Activated T-helper 2 cell treated with anti-CD3 and anti-CD28 coated beads, Interferon-gamma antibody, Interleukin-2, Interleukin-4, amounts not matched to agents 10 μg/mL and 5 μg/mL and 100 μg/mL, durations not matched to agents 14 hours and 24 hours and 36 hours (primary cell): Measurements from ENCODE around the gene MX1. TPM values are rescaled to one million over a fixed set of nuclear protein-coding genes. Genes with fewer than 3 reads are reported as not detected.

Experiments used
- DNase-seq: peaks from one replicate; pipeline ENCODE4 v3.0.0; 2021; ENCODE audit warnings: low spot score
- H3K27ac Mint-ChIP-seq: one replicate; pipeline ENCODE4 v1.8.0; 2021; ENCODE audit warnings: mixed read lengths
- H3K27me3 Mint-ChIP-seq: one replicate; pipeline ENCODE4 v1.8.0; 2021; ENCODE audit warnings: low read depth, mixed read lengths
- H3K36me3 Mint-ChIP-seq: one replicate; pipeline ENCODE4 v1.8.0; 2021; ENCODE audit warnings: low read depth, mixed read lengths
- H3K4me1 Mint-ChIP-seq: one replicate; pipeline ENCODE4 v1.8.0; 2021; ENCODE audit warnings: low read depth, mixed read lengths
- H3K4me3 Mint-ChIP-seq: one replicate; pipeline ENCODE4 v1.8.0; 2021; ENCODE audit warnings: low read depth, mild to moderate bottlenecking, moderate library complexity, mixed read lengths
- H3K9me3 Mint-ChIP-seq: one replicate; pipeline ENCODE4 v1.8.0; 2021; ENCODE audit warnings: mixed read lengths
- intact Hi-C: fragments of 100-400 bp; cut with micrococcal nuclease; formaldehyde crosslinking; loops from one replicate; pipeline ENCODE4 v1.15.1; 2023
- total RNA-seq: library from RNA; stranded (reverse); gene quantifications from 2 replicates; pipeline ENCODE4 v1.2.3, GENCODE V29; 2022

The MX1 gene
- total RNA-seq, 1 donor from 2014 or later, result 26.7 TPM

DNA sequence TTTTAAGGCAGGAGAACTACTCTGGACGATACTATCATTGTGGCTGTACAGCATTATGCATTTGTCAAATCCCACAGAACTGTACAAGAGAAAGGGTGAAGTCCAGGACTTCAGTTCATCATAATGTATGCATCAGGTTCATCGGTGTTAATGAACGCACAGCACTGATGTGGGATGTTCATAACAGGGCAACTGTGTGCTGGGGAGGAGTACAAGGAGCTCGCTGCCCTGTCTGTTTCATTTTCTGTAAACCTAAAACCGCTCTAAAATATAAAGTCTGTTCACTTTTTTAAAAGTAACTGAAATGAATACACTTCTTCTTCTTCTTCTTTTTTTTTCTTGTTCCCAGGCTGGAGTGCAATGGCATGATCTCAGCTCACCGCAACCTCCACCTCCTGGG lies 56.9 kb downstream of the MX1 start:
- H3K36me3 Mint-ChIP-seq, result no peaks in the 10 kb centered on the region
- H3K27ac Mint-ChIP-seq, result no peak overlapping the region
- intact Hi-C loops, result no loop called here
- no peaks in the 10 kb centered on the region for H3K9me3 Mint-ChIP-seq
- peaks cover 11% of the 10 kb centered on the region for H3K27me3 Mint-ChIP-seq
- peaks cover 9% of the 10 kb centered on the region for H3K4me1 Mint-ChIP-seq
- no peak overlapping the region for H3K4me3 Mint-ChIP-seq
- no peak for DNase-seq

DNA sequence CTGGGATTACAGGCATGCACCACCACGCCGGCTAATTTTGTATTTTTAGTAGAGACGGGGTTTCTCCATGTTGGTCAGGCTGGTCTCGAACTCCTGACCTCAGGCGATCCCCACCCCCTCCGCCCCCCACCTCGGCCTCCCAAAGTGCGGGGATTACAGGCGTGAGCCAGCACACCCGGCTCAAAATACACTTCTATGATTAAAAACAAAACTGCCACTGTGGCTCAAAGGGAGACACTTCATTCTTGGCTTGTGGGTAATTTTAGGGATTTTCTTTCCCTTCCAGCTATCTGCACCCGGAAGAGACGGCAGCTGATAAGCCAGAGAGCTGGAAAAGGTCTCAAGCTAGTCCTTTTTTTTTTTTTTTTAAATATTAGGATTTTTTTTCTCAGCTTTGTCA lies 57.4 kb downstream of the MX1 start:
- Mint-ChIP-seq H3K9me3 (no peaks in the 10 kb centered on the region), H3K27ac (no peak overlapping the region), H3K27me3 (peaks cover 11% of the 10 kb centered on the region), H3K36me3 (no peaks in the 10 kb centered on the region), H3K4me3 (no peak overlapping the region), H3K4me1 (peaks cover 7% of the 10 kb centered on the region)
- DNase-seq, result no peak
- intact Hi-C loops, result no loop called here

DNA sequence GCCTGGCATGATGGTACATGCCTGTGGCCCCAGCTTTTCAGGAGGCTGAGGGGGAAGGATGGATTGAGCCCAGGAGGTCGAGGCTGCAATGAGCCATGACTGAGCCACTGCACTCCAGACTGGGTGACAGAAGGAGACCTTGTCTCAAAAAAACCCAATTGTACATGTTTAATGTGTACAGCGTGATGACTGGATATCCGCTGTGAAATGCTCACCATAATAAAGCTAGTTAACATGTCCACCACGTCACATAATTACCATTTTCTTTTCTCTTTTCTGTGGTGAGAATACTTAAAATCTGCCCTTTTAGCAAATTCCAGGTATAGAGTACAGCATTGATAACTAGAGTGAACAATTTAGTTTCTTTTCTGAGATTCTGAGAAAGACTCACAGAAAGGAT lies 57.9 kb downstream of the MX1 start:
- Mint-ChIP-seq H3K27ac (no peak overlapping the region), H3K4me3 (no peak overlapping the region), H3K36me3 (no peaks in the 10 kb centered on the region), H3K4me1 (peaks cover 1% of the 10 kb centered on the region), H3K27me3 (peaks cover 6% of the 10 kb centered on the region), H3K9me3 (no peaks in the 10 kb centered on the region)
- DNase-seq, result no peak
- intact Hi-C loops, result no loop called here

DNA sequence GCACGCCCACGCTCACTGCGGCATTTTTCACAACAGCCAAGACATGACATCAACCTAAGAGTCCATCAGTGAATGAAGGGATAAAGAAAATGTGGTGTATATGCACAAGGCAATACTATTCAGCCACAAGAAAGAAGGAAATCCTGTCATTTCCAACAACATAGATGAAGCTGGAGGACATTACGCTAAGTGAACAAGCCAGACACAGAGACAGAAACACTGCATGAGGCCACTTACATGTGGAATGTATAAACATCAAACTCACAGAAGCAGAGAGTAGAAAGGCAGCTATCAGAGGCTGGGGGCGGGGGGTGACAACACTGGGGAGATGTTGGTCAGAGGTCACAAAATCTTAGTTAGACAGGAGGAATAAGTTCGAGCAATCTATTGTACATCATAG lies 61.0 kb downstream of the MX1 start:
- peaks cover 3% of the 10 kb centered on the region for H3K27me3 Mint-ChIP-seq
- no peaks in the 10 kb centered on the region for H3K4me1 Mint-ChIP-seq
- H3K27ac Mint-ChIP-seq, result no peak overlapping the region
- no peaks in the 10 kb centered on the region for H3K9me3 Mint-ChIP-seq
- H3K4me3 Mint-ChIP-seq, result no peak overlapping the region
- DNase-seq, result no peak
- intact Hi-C loops, result no loop called here
- H3K36me3 Mint-ChIP-seq, result no peaks in the 10 kb centered on the region

DNA sequence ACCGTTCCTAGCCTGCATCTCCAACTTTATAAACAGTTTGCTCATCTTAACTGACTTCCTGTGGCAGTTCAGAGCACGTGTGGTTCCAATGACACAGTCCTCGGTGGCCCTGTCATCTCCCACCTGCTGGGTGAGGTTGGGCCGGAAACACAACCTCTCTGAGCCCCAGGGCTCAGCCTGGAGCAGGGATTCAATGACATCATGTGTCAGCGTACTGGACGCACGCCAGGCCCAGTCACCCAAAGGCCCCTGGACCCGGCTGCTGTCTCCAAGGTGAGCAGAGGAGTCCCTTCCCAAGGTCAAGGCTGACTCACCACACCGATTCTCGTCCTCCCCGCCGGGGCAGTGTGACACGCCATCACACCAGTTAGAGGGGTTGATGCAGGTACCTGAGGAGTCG lies 62.0 kb downstream of the MX1 start:
- no peaks in the 10 kb centered on the region for H3K36me3 Mint-ChIP-seq

DNA sequence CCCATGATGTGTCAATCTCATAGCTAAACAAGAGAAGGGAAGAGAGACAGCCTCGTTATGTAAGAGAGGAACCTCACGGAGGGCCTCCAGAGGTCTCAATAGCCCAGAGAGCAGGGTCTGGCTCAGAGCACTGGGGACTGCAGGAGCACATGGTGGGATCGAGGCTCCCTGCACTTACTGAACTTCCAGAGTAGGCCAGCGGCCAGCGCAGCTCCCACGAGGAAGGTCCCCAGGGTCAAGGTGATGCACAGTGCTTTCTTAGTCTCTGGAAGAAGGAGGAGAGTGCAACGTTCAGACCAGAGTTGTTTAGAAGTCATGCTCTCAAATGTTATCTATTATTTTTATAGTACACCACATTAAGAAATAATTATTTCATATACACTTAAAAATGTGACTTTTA lies 63.3 kb downstream of the MX1 start:
- Mint-ChIP-seq H3K27ac (no peak overlapping the region), H3K4me1 (no peaks in the 10 kb centered on the region), H3K9me3 (no peaks in the 10 kb centered on the region), H3K27me3 (no peaks in the 10 kb centered on the region), H3K4me3 (no peak overlapping the region), H3K36me3 (no peaks in the 10 kb centered on the region)
- DNase-seq, result no peak
- intact Hi-C loops, result no loop called here

More for the DNA sequence above, 62.0 kb downstream of the MX1 start:
- peaks cover 3% of the 10 kb centered on the region for H3K27me3 Mint-ChIP-seq
- H3K9me3 Mint-ChIP-seq, result no peaks in the 10 kb centered on the region
- no peak overlapping the region for H3K4me3 Mint-ChIP-seq
- intact Hi-C loops, result no loop called here
- no peaks in the 10 kb centered on the region for H3K4me1 Mint-ChIP-seq
- DNase-seq, result no peak
- no peak overlapping the region for H3K27ac Mint-ChIP-seq

DNA sequence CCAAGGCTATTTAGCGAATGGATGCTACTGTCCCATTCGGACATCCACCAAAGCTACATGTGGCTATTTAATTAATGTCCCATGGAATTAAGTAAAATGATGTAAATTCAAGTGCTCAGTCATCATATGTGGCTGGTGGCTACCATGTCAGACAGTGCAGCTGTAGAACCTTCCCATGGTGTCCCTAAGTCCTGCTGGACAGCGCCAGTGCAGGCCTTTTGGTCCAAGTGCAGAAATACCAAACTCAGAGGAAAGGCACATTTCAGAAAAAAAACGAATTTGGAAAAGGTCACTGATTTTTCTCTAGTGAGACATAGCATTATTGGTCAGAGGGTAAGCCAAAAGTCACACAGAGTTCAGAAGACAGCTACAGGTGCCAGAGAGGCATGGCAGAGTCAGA lies 64.3 kb downstream of the MX1 start:
- H3K27me3 Mint-ChIP-seq, result no peaks in the 10 kb centered on the region
- H3K36me3 Mint-ChIP-seq, result no peaks in the 10 kb centered on the region
- H3K9me3 Mint-ChIP-seq, result no peaks in the 10 kb centered on the region
- no peak for DNase-seq
- H3K4me1 Mint-ChIP-seq, result no peaks in the 10 kb centered on the region
- intact Hi-C loops, result no loop called here
- H3K27ac Mint-ChIP-seq, result no peak overlapping the region
- H3K4me3 Mint-ChIP-seq, result no peak overlapping the region

DNA sequence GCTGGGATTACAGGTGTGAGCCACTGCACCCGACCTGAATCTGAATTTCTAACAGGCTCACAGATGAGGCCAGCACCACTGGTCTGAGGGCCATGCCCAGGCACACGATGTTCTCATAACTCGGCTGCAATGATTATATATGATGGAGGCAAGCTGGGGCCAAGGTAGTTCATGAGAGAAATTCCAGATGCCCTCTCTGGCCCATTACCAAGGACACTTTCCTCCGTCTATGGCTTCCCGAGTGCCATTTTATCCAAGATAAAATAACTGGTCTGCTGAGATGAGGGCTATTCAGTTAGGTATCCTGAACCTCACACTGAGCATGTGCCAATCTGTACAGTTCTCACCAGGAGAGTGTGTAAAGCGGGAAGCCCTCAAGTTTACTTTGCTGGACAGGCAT lies 65.4 kb downstream of the MX1 start:
- no peaks in the 10 kb centered on the region for H3K9me3 Mint-ChIP-seq
- H3K4me3 Mint-ChIP-seq, result no peak overlapping the region
- intact Hi-C loops, result no loop called here
- no peaks in the 10 kb centered on the region for H3K27me3 Mint-ChIP-seq
- DNase-seq, result no peak
- no peaks in the 10 kb centered on the region for H3K36me3 Mint-ChIP-seq
- no peak overlapping the region for H3K27ac Mint-ChIP-seq
- no peaks in the 10 kb centered on the region for H3K4me1 Mint-ChIP-seq

DNA sequence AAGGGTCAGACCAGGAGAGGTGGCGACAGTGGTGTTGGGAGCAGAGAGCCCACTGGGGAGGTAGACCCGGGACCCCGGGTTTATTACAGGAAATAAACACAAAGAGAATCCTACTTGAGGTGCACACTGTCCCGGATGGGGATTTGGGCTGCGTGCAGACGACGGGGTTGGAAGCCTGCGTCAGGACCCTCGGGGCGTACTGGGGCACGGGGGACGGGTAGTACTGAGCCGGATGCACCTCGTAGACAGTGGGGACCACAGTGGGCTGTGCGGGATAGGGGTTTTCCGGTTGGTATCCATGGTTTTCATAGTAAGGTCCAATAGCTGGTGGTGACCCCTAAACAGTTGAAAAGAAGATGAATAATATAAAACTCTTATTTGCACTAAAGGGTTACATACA lies 68.2 kb downstream of the MX1 start:
- Mint-ChIP-seq H3K27me3 (no peaks in the 10 kb centered on the region), H3K4me3 (no peak overlapping the region), H3K27ac (no peak overlapping the region), H3K9me3 (no peaks in the 10 kb centered on the region), H3K36me3 (no peaks in the 10 kb centered on the region), H3K4me1 (no peaks in the 10 kb centered on the region)
- no peak for DNase-seq
- intact Hi-C loops, result no loop called here

DNA sequence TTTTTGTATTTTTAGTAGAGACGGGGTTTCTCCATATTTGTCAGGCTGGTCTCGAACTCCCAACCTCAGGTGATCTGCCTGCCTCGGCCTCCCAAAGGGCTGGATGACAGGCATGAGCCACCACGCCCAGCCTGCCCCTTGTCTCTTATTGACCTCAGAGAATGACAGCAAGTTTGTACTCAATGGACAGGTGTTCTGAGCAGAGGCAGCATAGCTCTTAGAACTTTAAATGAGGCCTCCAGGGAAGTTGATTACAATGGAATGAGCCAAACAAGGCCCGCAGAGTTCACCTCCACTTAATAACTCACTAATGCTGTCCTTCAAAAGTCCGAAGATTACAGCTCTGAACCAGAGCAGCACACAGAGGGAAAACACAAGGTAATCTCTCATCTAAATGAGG lies 71.0 kb downstream of the MX1 start:
- Mint-ChIP-seq H3K27me3 (no peaks in the 10 kb centered on the region), H3K36me3 (no peaks in the 10 kb centered on the region), H3K4me3 (no peak overlapping the region), H3K4me1 (no peaks in the 10 kb centered on the region), H3K9me3 (no peaks in the 10 kb centered on the region), H3K27ac (no peak overlapping the region)
- DNase-seq, result no peak
- intact Hi-C loops, result no loop called here

DNA sequence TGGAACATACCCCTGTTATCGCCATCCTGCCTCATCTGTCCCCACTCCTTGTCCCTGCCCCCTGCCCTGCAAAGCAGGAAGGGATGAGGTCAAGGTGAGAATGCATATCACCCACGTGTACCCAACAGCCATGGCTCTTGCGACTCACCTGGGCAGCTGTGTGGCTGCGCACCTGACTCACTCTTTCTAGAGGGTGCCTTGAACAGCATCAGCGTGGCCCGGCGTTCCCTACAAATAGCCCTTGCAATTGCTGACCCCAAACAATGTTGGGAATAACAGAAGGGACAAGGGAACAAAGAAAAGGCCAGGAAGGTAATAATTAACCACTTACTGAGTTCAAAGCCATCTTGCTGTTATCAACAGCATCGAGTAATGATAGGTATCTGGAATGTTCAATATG lies 71.7 kb downstream of the MX1 start:
- Mint-ChIP-seq H3K4me1 (no peaks in the 10 kb centered on the region), H3K27ac (no peak overlapping the region), H3K9me3 (no peaks in the 10 kb centered on the region), H3K27me3 (peaks cover 6% of the 10 kb centered on the region), H3K36me3 (no peaks in the 10 kb centered on the region), H3K4me3 (no peak overlapping the region)
- DNase-seq, result no peak
- intact Hi-C loops, result no loop called here

DNA sequence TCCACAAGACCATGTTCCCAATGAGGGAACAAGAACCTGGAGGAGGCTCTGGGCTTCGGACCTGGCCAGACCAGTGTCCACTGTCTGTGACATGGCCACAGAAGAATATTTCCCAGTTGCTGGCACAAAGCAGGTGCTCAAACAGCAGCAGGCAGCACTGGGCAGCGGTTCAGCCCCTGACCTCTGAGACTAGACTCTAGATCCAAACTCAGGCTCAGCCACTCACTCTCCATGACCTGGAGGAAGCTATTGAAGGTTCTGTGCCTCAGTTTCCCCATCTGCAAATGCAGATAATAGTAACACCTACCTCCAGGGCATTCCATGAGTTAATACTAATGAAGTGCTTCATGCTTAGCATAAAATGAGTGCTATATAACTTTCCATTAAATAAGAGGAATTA lies 73.9 kb downstream of the MX1 start:
- intact Hi-C loops, result no loop called here
- Mint-ChIP-seq H3K27ac (no peak overlapping the region), H3K4me3 (no peak overlapping the region)

DNA sequence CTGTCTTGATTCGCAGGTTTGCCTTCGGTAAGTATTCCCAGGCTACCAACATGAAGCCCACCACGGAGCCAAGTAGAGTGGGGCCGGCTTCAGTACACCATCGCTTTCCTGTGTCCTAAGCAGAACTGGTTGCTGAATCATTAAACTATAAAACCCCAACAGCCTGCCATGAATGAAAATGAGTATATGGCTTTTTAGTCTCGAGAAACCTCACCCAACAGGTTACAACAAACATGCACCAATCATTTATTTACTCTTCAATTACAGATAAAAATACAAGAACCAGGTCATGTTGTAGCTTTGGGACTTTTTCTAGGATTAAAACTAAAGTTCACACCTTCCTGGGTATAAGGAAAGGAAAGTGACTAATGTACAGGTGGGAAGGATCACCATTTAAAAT lies 74.3 kb downstream of the MX1 start:
- H3K4me3 Mint-ChIP-seq, result no peak overlapping the region
- DNase-seq, result no peak
- no peak overlapping the region for H3K27ac Mint-ChIP-seq
- H3K9me3 Mint-ChIP-seq, result no peaks in the 10 kb centered on the region
- H3K36me3 Mint-ChIP-seq, result no peaks in the 10 kb centered on the region
- H3K27me3 Mint-ChIP-seq, result peaks cover 17% of the 10 kb centered on the region
- no peaks in the 10 kb centered on the region for H3K4me1 Mint-ChIP-seq
- intact Hi-C loops, result no loop called here

More for the DNA sequence above, 73.9 kb downstream of the MX1 start:
- Mint-ChIP-seq H3K36me3 (no peaks in the 10 kb centered on the region), H3K27me3 (peaks cover 17% of the 10 kb centered on the region), H3K9me3 (no peaks in the 10 kb centered on the region), H3K4me1 (no peaks in the 10 kb centered on the region)
- no peak for DNase-seq

DNA sequence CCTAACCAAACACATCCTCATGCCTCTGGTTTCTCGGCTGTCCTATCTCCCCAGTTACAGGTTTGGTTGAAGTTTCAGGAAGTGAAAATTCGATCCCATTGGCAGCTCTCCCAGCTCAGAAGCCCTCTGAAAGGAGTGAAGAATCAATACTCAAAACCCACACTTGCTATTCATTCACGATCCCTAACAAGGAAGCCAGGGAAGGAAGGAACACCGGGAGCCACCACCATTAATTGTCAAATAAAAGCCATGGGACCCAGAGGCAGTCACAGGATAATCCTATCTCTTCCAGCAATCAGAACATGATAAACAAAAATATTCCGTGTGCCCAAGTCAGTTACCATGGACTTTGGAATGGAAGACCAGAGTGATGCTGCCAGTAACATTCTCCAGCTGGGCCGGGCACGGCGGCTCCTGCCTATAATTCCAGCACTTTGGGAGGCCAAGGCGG lies 74.9 kb downstream of the MX1 start:
- no peaks in the 10 kb centered on the region for H3K4me1 Mint-ChIP-seq
- no peaks in the 10 kb centered on the region for H3K36me3 Mint-ChIP-seq
- H3K27ac Mint-ChIP-seq, result no peak overlapping the region
- DNase-seq, result no peak
- peaks cover 20% of the 10 kb centered on the region for H3K27me3 Mint-ChIP-seq
- H3K9me3 Mint-ChIP-seq, result no peaks in the 10 kb centered on the region
- no peak overlapping the region for H3K4me3 Mint-ChIP-seq
- intact Hi-C loops, result no loop called here
